Right lobe of liver (tissue), 6 donors: ENCODE data around the gene MRPL28. TPM values are rescaled to one million over a fixed set of nuclear protein-coding genes. Genes with fewer than 3 reads are reported as not detected.

ENCODE experiments used
- ATAC-seq, 4 donors: fragments of 200-7000 bp; cut with Tn5 transposase; one replicate each; pipeline ENCODE4 v1.9.1; 2020; ENCODE audit warnings: mild to moderate bottlenecking in 4 of 4, moderate library complexity in 4 of 4
- DNase-seq, 3 donors: peaks; one replicate each; pipeline ENCODE4 v3.0.0-alpha.2; 2020
- H3K27ac ChIP-seq, 3 donors: fragments of 200-600 bp; one replicate each; pipeline ENCODE4 v1.8.0; 2022
- H3K27me3 ChIP-seq, 2 donors: fragments of 200-600 bp; one replicate each; pipeline ENCODE4 v1.8.0; 2022
- H3K36me3 ChIP-seq, 4 donors: fragments of 200-600 bp; sonication (generic) in 1 of 4; one replicate each; pipeline versions ENCODE4 v1.5.1 to v1.8.0; 2017 to 2022; ENCODE audit warnings: control low read depth in 1 of 4
- H3K4me1 ChIP-seq, 4 donors: fragments of 200-600 bp; sonication (generic) in 1 of 4; one replicate each; pipeline versions ENCODE4 v1.5.1 to v1.8.0; 2017 to 2022; ENCODE audit warnings: control low read depth in 1 of 4
- H3K4me3 ChIP-seq, 3 donors: fragments of 200-600 bp; one replicate each; pipeline ENCODE4 v1.8.0; 2022
- H3K9me3 ChIP-seq, 4 donors: fragments of 200-600 bp; sonication (generic) in 1 of 4; one replicate each; pipeline versions ENCODE4 v1.5.1 to v1.8.0; 2017 to 2022; ENCODE audit warnings: control low read depth in 1 of 4
- CTCF ChIP-seq, 4 donors: fragments of 200-600 bp in 3 of 4; fragments of 450-650 bp in 1 of 4; IDR thresholded peaks; one replicate each; pipeline versions ENCODE4 v1.5.1 to v1.8.0; 2016 to 2022; ENCODE audit warnings: antibody characterized with exemption in 4 of 4, mild to moderate bottlenecking in 2 of 4
- POLR2A ChIP-seq: fragments of 450-650 bp; IDR thresholded peaks from one replicate; pipeline ENCODE4 v1.6.1; 2017; ENCODE audit warnings: antibody characterized with exemption, mild to moderate bottlenecking
- WGBS: methylation state at CpG from one replicate; pipeline ENCODE4 v1.1.6; 2018; ENCODE audit warnings: low coverage, low lambda C conversion rate; ENCODE audit not compliant: insufficient coverage; ENCODE audit errors: missing lambda C conversion rate; 5-methylcytosine and 5-hydroxymethylcytosine counted together
- intact Hi-C, 2 donors: fragments of 100-400 bp; cut with DNase I; formaldehyde crosslinking; loops; one replicate each; pipeline versions ENCODE4 v1.11.2 to v1.14.1; 2022
- total RNA-seq, 6 experiments: library from RNA; depleted of rRNA in 2 of 6; stranded (reverse); fragments of >200 nt in 2 of 6; fragmentation: NEBNext Ultra II Directional in 3 of 6; extraction: Animal tissue kit (Norgen Biotek cat#: 25700) in 3 of 6; gene quantifications; one replicate each; pipeline versions ENCODE4 v1.1.0 to v1.2.4, GENCODE V29; 2016 to 2023
- donor health status: DM: no; HTN: yes; CAD: no.
- donor health status: DM: no; HTN: no; CAD: no.
- donor health status: DM: no; HTN: no; CAD: no.
- donor health status: DM: no; HTN: yes; CAD: no.
- donor health status: DM: no; HTN: yes; CAD: no.

The MRPL28 gene
- total RNA-seq, 6 experiments from 2014 or later: 29.9 to 64.7 (median 32.6) TPM

- H3K4me3 ChIP-seq: no peak overlapping the region
- H3K4me1 ChIP-seq: peaks cover 0 to 19% (median 10%) of the 10 kb centered on the region in 4 donors
- H3K36me3 ChIP-seq: no peaks in the 10 kb centered on the region
- intact Hi-C loops: no loop called here
- WGBS: 0% methylated on average over 1 of the region's 55 CpGs
- no peak for ATAC-seq
- no peak for TF ChIP-seq CTCF (IDR thresholded peaks at IDR 0.05)
- no peak for TF ChIP-seq POLR2A
- DNase-seq: no peak
- no peaks in the 10 kb centered on the region for H3K9me3 ChIP-seq
- no peaks in the 10 kb centered on the region for H3K27me3 ChIP-seq
- no peak overlapping the region for H3K27ac ChIP-seq
These were observed 45.6 kb downstream of the MRPL28 start for GRCh38 chr16:324451-325334.

GRCh38 chr16:324201-324450 is 46.2 kb downstream of the MRPL28 start:
- peaks cover 0 to 19% (median 10%) of the 10 kb centered on the region in 4 donors for H3K4me1 ChIP-seq
- no peak overlapping the region for H3K27ac ChIP-seq
- WGBS: 0% methylated on average over 1 of the region's 17 CpGs
- H3K36me3 ChIP-seq: no peaks in the 10 kb centered on the region
- no peak overlapping the region for H3K4me3 ChIP-seq
- no peak for DNase-seq
- ATAC-seq: no peak
- no peaks in the 10 kb centered on the region for H3K9me3 ChIP-seq
- TF ChIP-seq POLR2A: no peak
- no peak for TF ChIP-seq CTCF (IDR thresholded peaks at IDR 0.05)
- H3K27me3 ChIP-seq: no peaks in the 10 kb centered on the region
- intact Hi-C loops: no loop called here

DNA sequence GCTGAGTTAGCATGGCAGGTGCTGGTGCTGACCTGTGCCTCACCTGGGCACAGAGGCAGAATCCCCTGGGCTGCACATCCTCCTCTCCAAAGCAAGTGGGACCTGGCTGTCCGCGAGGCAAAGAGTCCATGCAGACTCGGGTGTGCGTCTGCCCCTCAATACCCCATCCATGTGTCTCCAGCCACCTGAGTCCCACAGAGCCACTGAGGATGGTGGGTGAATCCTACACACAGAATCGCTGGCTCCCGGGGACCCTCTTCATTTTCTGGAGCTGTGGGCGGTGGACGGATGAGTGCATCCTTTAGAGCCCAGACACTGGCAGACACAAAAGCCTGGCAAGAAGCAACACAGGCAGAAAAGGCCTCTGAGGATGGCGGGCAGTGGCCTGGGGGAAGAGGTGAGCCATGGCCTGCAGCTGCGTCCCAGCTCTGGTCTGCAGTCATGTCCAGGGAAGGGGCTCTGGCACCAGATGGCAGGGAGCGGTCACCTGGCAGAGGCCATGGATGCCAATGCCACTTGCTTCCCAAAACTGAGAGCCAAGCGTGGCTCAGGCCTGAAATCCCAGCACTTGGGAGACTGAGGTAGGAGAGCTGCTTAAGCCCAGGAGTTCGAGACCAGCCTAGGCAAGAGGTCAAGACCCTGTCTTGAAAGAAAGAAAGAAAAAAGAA is 47.7 kb downstream of the MRPL28 start:
- Histone ChIP-seq H3K36me3 (no peaks in the 10 kb centered on the region), H3K4me3 (no peak overlapping the region), H3K27ac (no peak overlapping the region), H3K4me1 (peaks cover 0 to 12% (median 4%) of the 10 kb centered on the region in 4 donors), H3K9me3 (no peaks in the 10 kb centered on the region), H3K27me3 (no peaks in the 10 kb centered on the region)
- intact Hi-C loops: no loop called here
- DNase-seq (no peak), ATAC-seq (no peak)
- TF ChIP-seq POLR2A (no peak), CTCF (IDR thresholded peaks at IDR 0.05) (no peak)
- WGBS: 96% methylated on average over 7 of the region's 13 CpGs

DNA sequence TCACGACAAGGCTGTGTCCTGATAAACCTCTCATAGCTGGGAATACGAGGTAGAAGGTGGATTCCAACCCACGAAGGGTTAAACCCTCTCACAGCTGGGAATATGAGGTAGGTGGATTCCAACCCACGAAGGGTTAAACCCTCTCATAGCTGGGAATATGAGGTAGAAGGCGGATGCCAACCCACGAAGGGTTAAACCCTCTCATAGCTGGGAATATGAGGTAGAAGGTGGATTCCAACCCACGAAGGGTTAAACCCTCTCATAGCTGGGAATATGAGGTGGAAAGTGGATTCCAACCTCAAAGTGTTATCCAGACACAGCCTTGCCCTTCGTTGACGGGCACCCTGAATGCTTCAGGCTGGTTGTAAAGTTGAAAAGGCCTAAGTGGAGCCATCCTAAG is 48.8 kb downstream of the MRPL28 start:
- Histone ChIP-seq H3K27me3 (no peaks in the 10 kb centered on the region), H3K27ac (no peak overlapping the region), H3K4me3 (no peak overlapping the region), H3K9me3 (no peaks in the 10 kb centered on the region), H3K36me3 (no peaks in the 10 kb centered on the region), H3K4me1 (peaks cover 0 to 1% (median 0%) of the 10 kb centered on the region in 4 donors)
- 70% methylated on average over 9 of the region's 9 CpGs for WGBS
- ATAC-seq: no peak
- TF ChIP-seq CTCF (IDR thresholded peaks at IDR 0.05): no peak
- TF ChIP-seq POLR2A: no peak
- DNase-seq: no peak
- intact Hi-C loops: no loop called here
